GM12878 (cell line): ENCODE data around the gene ATRN. TPM values are rescaled to one million over a fixed set of nuclear protein-coding genes. Genes with fewer than 3 reads are reported as not detected.

Experiments
- ATAC-seq: fragments of 200-7000 bp; cut with Tn5 transposase; 3 replicates; pipeline ENCODE4 v1.9.1; 2020; ENCODE audit warnings: mild to moderate bottlenecking, moderate library complexity
- BruUV-seq: library from RNA; stranded (reverse); fragments of 400-500 nt; replicated peaks from 2 replicates; lab custom pipeline; 2021; lab: Mats Ljungman, UMichigan
- CTCF ChIA-PET: fragments of 300-600 bp; sonication (Branson Sonifier 250); formaldehyde crosslinking; extraction: SDS; loops from one replicate; lab custom pipeline; 2021; ENCODE audit warnings: inconsistent platforms; lab: Yijun Ruan, JAX
- POLR2A ChIA-PET: fragments of 350-600 bp; formaldehyde crosslinking; extraction: SDS; loops from one replicate; lab custom pipeline; 2021; ENCODE audit warnings: inconsistent platforms; lab: Charles Lee
- RAD21 ChIA-PET: fragments of 300-600 bp; sonication (Branson Sonifier 250); formaldehyde crosslinking; loops from one replicate; lab custom pipeline; 2023; ENCODE audit warnings: antibody characterized with exemption; ENCODE audit not compliant: unreplicated experiment; lab: Charles Lee
- SMC1A ChIA-PET: fragments of 300-600 bp; sonication (Branson Sonifier 250); formaldehyde crosslinking; loops from one replicate; lab custom pipeline; 2023; ENCODE audit not compliant: unreplicated experiment, uncharacterized antibody; lab: Charles Lee
- DNase-seq: peaks from one replicate; pipeline ENCODE4 v3.0.0-alpha.2; 2011; ENCODE audit warnings: low read depth, low spot score
- FAIRE-seq: peaks from 3 replicates; lab custom pipeline; 2011; peaks lifted over from hg19 to GRCh38; lab: Jason Lieb, UNC
- H2AFZ ChIP-seq: 2 replicates; pipeline ENCODE4 v1.6.0; 2011; ENCODE audit warnings: low read depth, low read length, control low read depth; ENCODE audit not compliant: control insufficient read depth
- H3K27ac ChIP-seq: 2 replicates; pipeline ENCODE4 v1.5.1; 2011; ENCODE audit warnings: control low read depth; ENCODE audit not compliant: control insufficient read depth, insufficient read depth
- H3K27me3 ChIP-seq, 2 experiments: replicated peaks in 1 of 2; 2 replicates each; pipeline versions ENCODE4 v1.6.0 to v1.6.1; 2011; ENCODE audit warnings: low read length in 1 of 2; ENCODE audit not compliant: control insufficient read depth in 2 of 2, insufficient read depth in 2 of 2
- H3K36me3 ChIP-seq, 2 experiments: 2 replicates each; pipeline ENCODE4 v1.5.1; 2011; ENCODE audit warnings: low read length in 1 of 2; ENCODE audit not compliant: control insufficient read depth in 2 of 2, insufficient read depth in 2 of 2
- H3K4me1 ChIP-seq: 2 replicates; pipeline ENCODE4 v1.6.1; 2011; ENCODE audit warnings: mild to moderate bottlenecking, low read length, moderate library complexity, mixed read lengths; ENCODE audit not compliant: control insufficient read depth, insufficient read depth
- H3K4me2 ChIP-seq: 2 replicates; pipeline ENCODE4 v1.6.0; 2011; ENCODE audit warnings: control low read depth; ENCODE audit not compliant: control insufficient read depth, insufficient read depth
- H3K4me3 ChIP-seq: fragments of 200-600 bp; sonication (generic); 2 replicates; pipeline ENCODE4 v1.5.1; 2016
- H3K79me2 ChIP-seq: 2 replicates; pipeline ENCODE4 v1.6.0; 2011; ENCODE audit warnings: low read length; ENCODE audit not compliant: control insufficient read depth, insufficient read depth
- H3K9ac ChIP-seq: 2 replicates; pipeline ENCODE4 v1.8.0; 2011; ENCODE audit warnings: low read length, control low read depth, mixed read lengths; ENCODE audit not compliant: control insufficient read depth, insufficient read depth
- H3K9me3 ChIP-seq: replicated peaks from 3 replicates; pipeline ENCODE4 v1.5.1; 2011; ENCODE audit warnings: mild to moderate bottlenecking, low read length; ENCODE audit not compliant: control insufficient read depth, insufficient read depth
- H4K20me1 ChIP-seq: 2 replicates; pipeline ENCODE4 v1.6.0; 2011; ENCODE audit not compliant: control insufficient read depth, insufficient read depth
- ATF2 ChIP-seq: IDR thresholded peaks from 2 replicates; pipeline ENCODE4 v1.6.1; 2012; ENCODE audit warnings: low read length, inconsistent platforms
- CBX5 ChIP-seq: sonication (generic); IDR thresholded peaks from 2 replicates; pipeline ENCODE4 v1.6.1; 2016; ENCODE audit warnings: low read depth, moderate library complexity, mild to moderate bottlenecking, inconsistent platforms
- CHD4 ChIP-seq: fragments of 200-600 bp; sonication (generic); IDR thresholded peaks from 2 replicates; pipeline ENCODE4 v1.6.1; 2016; ENCODE audit warnings: mild to moderate bottlenecking
- EGR1 ChIP-seq, 2 experiments: IDR thresholded peaks; 1 replicate in 1 of 2; 2 replicates in 1 of 2; pipeline ENCODE4 v1.6.1; 2011 to 2012; ENCODE audit warnings: low read depth in 2 of 2, low read length in 2 of 2, borderline replicate concordance in 1 of 2, mild to moderate bottlenecking in 1 of 2, moderate library complexity in 1 of 2
- ESRRA ChIP-seq: IDR thresholded peaks from 2 replicates; pipeline ENCODE4 v1.6.1; 2012; ENCODE audit warnings: mild to moderate bottlenecking, low read length, improper control_type of control experiment
- HDAC6 ChIP-seq: fragments of 200-600 bp; sonication (generic); IDR thresholded peaks from one replicate; pipeline ENCODE4 v1.8.0; 2017; ENCODE audit warnings: antibody characterized with exemption; ENCODE audit not compliant: unreplicated experiment
- MTA3 ChIP-seq: IDR thresholded peaks from 2 replicates; pipeline ENCODE4 v1.6.1; 2012; ENCODE audit warnings: low read length, inconsistent platforms, borderline replicate concordance
- NFXL1 ChIP-seq: fragments of 450-650 bp; IDR thresholded peaks from 2 replicates; pipeline ENCODE4 v1.6.1; 2017; ENCODE audit warnings: antibody characterized with exemption, mild to moderate bottlenecking, borderline replicate concordance
- NFYA ChIP-seq: IDR thresholded peaks from 2 replicates; pipeline ENCODE4 v1.6.1; 2011; ENCODE audit warnings: low read depth, mild to moderate bottlenecking, low read length, improper control_type of control experiment, borderline replicate concordance
- SIX5 ChIP-seq: IDR thresholded peaks from 2 replicates; pipeline ENCODE4 v1.6.1; 2011; ENCODE audit warnings: mild to moderate bottlenecking, low read depth, low read length, moderate library complexity; ENCODE audit not compliant: severe bottlenecking
- TAF1 ChIP-seq: IDR thresholded peaks from 2 replicates; pipeline ENCODE4 v1.6.1; 2011; ENCODE audit warnings: mild to moderate bottlenecking, low read depth, low read length, borderline replicate concordance
- TBL1XR1 ChIP-seq: IDR thresholded peaks from 2 replicates; pipeline ENCODE4 v1.6.1; 2012; ENCODE audit warnings: low read depth, low read length, improper control_type of control experiment
- ZBED1 ChIP-seq: IDR thresholded peaks from 2 replicates; pipeline ENCODE4 v1.6.1; 2016; ENCODE audit warnings: borderline replicate concordance
- WGBS: methylation state at CpG from one replicate; pipeline ENCODE4 v1.1.6; 2016; ENCODE audit warnings: low lambda C conversion rate; ENCODE audit not compliant: insufficient replicate concordance, insufficient coverage; ENCODE audit errors: missing lambda C conversion rate; 5-methylcytosine and 5-hydroxymethylcytosine counted together
- in situ Hi-C: fragments of 300-500 bp; cut with MboI; formaldehyde crosslinking; loops from 9 replicates; pipeline ENCODE4 v1.14.3; 2018; ENCODE audit warnings: mixed read lengths
- intact Hi-C: fragments of 100-400 bp; cut with micrococcal nuclease; formaldehyde crosslinking; loops from one replicate; pipeline ENCODE4 v1.14.2; 2022; ENCODE audit not compliant: unreplicated experiment
- polyA plus RNA-seq, 11 experiments: library from polyadenylated mRNA; depleted of rRNA in 4 of 11; unstranded in 6 of 11; stranded (reverse) in 5 of 11; fragments of >200 nt; fragmentation: Nextera tagmentation in 4 of 11; fragmentation: Illumina TruSeq in 1 of 11; extraction: Ambion mirVana in 4 of 11; extraction: Trizol in 1 of 11; gene quantifications; 1 replicate in 1 of 11; 2 replicates in 10 of 11; pipeline versions ENCODE4 v1.2.1 to v1.2.3, GENCODE V29; 2011 to 2016; ENCODE audit warnings: inconsistent platforms in 2 of 11, missing spikeins in 2 of 11, low read depth in 1 of 11
- total RNA-seq, 4 experiments: library from RNA; depleted of rRNA in 3 of 4; stranded (reverse); fragments of >200 nt in 3 of 4; fragmentation: Illumina TruSeq in 1 of 4; extraction: Trizol in 1 of 4; gene quantifications; 2 replicates each; pipeline versions ENCODE4 v1.2.1 to v1.2.3, GENCODE V29; 2013 to 2021

ATRN gene
- total and polyA plus RNA-seq, 10 of the 15 experiments (the other 5 are each of a cell fraction or from before 2014, with no cell fraction given), result 0.71 to 11.6 (median 6.9) TPM

GRCh38 chr20:3611901-3612300, 141.1 kb downstream of the ATRN start (continued):
- TF ChIP-seq CBX5 (no peak), MTA3 (no peak), NFXL1 (no peak), EGR1 (IDR thresholded peaks at IDR 0.05; ENCODE audit: borderline replicate concordance in 1 of 2, low read depth in 2 of 2, low read length in 2 of 2) (no peak)
- TF ChIP-seq, all 136 proteins: peak for 0

- Histone ChIP-seq H3K4me1 (0 out of 2 replicates have a peak, but pooled peaks cover 3% of the 10 kb centered on the region), H2AFZ (no peak overlapping the region), H3K27ac (no peak overlapping the region), H4K20me1 (no peaks in the 10 kb centered on the region), H3K79me2 (no peaks in the 10 kb centered on the region), H3K27me3 (no peaks in the 10 kb centered on the region), H3K9ac (no peak overlapping the region), H3K4me2 (no peak overlapping the region), H3K9me3 (no peaks in the 10 kb centered on the region), H3K36me3 (no peaks in the 10 kb centered on the region; a peak in 1 of 4 replicates), H3K4me3 (no peak overlapping the region)
- POLR2A ChIA-PET, result no interaction called here
- RAD21 ChIA-PET, result interaction anchor here (1.0 kb wide), 1 partner anchor 65 kb away, joined by 3 read pairs; no protein-coding TSS in a partner anchor
- in situ Hi-C loops (no loop called here), intact Hi-C loops (no loop called here)
- no TSS peak for BruUV-seq
- 88% methylated on average over 10 of the region's 10 CpGs for WGBS
- CTCF ChIA-PET, result interaction anchor here (0.6 to 1.0 kb wide), 3 partner anchors 45 to 282 kb away, joined by 3 read pairs; no protein-coding TSS in a partner anchor
- SMC1A ChIA-PET, result no interaction called here
- FAIRE-seq (no peak), ATAC-seq (no peak), DNase-seq (no peak)
- TF ChIP-seq ESRRA (no peak), TAF1 (no peak), EGR1 (IDR thresholded peaks at IDR 0.05; ENCODE audit: borderline replicate concordance in 1 of 2, low read depth in 2 of 2, low read length in 2 of 2) (no peak), SIX5 (no peak), ATF2 (no peak), TBL1XR1 (no peak), HDAC6 (no peak), ZBED1 (no peak), CHD4 (no peak), NFYA (no peak)
These were observed 142.2 kb downstream of the ATRN start for GRCh38 chr20:3612795-3613572.
